ENCODE measurements around the gene PCSK2.

GRCh38 chr20:17281478-17281877, 54.6 kb downstream of the PCSK2 start:
- TF ChIP-seq POLR2AphosphoS5 (IDR thresholded peaks at IDR 0.05): no peak
- no peak for TF ChIP-seq POLR2A (IDR thresholded peaks at IDR 0.05; ENCODE audit: low read depth)
- no peak for TF ChIP-seq EP300 (IDR thresholded peaks at IDR 0.05)

Measured in esophagus muscularis mucosa (tissue), 3 donors.